Epidermal melanocyte (primary cell): ENCODE data around the gene RBBP8NL.

Source experiments
- DNase-seq: peaks from one replicate; pipeline ENCODE4 v3.0.0; 2011; ENCODE audit warnings: low spot score; ENCODE audit not compliant: insufficient read length

RBBP8NL gene

GRCh38 chr20:62363920-62364851, 63.2 kb downstream of the RBBP8NL start:
- no peak for DNase-seq

GRCh38 chr20:62362991-62363919, 64.1 kb downstream of the RBBP8NL start:
- no peak for DNase-seq

- no peak for DNase-seq
Observed at GRCh38 chr20:62362590-62362940, 64.8 kb downstream of the RBBP8NL start.

DNA sequence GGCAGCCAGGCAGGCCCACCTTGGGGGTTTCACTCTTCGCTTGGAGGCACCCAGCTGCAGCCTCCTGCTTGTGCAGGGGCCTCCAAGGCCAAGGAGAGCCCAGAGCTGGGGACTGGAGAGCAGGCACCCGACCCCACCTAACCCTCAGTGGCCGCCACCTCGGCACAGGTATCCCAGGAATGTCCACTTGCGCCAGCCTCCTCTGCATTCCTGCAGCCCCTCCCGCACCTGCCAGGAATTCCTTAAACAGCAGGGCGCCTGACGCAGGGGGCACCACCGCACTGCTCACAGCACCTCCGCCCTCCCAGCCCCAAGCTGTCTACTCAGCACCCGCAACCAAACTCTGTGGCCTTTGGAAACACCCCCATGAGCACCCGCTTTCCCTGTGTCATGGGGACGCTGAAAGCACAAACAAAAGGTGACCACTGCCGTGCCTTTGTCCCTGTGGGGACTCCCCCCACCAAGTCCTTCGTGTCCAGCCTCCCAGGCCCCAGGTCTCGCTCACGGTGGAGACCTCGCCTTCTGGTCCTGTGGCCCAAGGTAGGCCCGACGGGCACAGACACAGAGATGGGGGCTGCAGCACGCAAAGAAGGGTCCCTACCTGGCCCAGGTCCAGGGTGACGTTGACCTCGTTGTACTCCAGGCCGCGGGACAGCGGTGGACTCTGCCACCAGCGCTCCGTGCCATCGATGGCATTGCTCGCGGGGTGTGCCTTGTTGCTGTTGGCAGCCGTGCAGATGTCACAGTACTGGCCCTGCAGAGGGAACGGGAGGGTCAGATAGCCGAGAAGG, 65.3 kb downstream of the RBBP8NL start:
- DNase-seq = no peak

- DNase-seq = no peak
Observed at GRCh38 chr20:62360854-62361798, 66.2 kb downstream of the RBBP8NL start.
